ENCODE data around the gene INPP5D.
"Not testable (repeated sequence)": the region's sequence is repeated elsewhere in the genome, so short reads cannot be mapped to it uniquely, and the experiment has no call there.

DNA sequence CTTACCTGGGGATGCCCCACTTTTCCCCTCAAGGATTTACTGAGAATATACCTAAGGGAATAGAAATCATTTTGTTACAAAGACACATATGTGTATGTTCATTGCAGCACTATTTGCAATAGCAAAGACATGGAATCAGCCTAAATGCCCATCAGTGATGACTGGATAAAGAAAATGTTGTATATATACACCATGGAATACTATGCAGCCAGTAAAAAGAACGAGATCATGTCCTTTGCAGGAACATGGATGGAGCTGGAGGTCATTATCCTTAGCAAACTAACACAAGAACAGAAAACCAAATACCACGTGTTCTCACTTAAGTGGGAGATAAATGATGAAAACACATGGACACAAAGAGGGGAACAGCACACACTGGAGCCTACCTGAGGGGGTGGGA lies 63.4 kb downstream of the INPP5D start:
- not testable (repeated sequence) for TF ChIP-seq POLR2A (IDR thresholded peaks at IDR 0.05; ENCODE audit: low read depth); POLR2AphosphoS5 (IDR thresholded peaks at IDR 0.05); EP300 (IDR thresholded peaks at IDR 0.05)
- TF ChIP-seq, protein P1, sequence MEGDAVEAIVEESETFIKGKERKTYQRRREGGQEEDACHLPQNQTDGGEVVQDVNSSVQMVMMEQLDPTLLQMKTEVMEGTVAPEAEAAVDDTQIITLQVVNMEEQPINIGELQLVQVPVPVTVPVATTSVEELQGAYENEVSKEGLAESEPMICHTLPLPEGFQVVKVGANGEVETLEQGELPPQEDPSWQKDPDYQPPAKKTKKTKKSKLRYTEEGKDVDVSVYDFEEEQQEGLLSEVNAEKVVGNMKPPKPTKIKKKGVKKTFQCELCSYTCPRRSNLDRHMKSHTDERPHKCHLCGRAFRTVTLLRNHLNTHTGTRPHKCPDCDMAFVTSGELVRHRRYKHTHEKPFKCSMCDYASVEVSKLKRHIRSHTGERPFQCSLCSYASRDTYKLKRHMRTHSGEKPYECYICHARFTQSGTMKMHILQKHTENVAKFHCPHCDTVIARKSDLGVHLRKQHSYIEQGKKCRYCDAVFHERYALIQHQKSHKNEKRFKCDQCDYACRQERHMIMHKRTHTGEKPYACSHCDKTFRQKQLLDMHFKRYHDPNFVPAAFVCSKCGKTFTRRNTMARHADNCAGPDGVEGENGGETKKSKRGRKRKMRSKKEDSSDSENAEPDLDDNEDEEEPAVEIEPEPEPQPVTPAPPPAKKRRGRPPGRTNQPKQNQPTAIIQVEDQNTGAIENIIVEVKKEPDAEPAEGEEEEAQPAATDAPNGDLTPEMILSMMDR (IDR thresholded peaks at IDR 0.05) = not testable (repeated sequence)
